CD4-positive, CD25-positive, alpha-beta regulatory T cell (primary cell): ENCODE data around the gene FBL. TPM values are rescaled to one million over a fixed set of nuclear protein-coding genes. Genes with fewer than 3 reads are reported as not detected.
"Not testable (repeated sequence)": the region's sequence is repeated elsewhere in the genome, so short reads cannot be mapped to it uniquely, and the experiment has no call there.

Source experiments
- ATAC-seq, 2 donors: fragments of 150-1000 bp; cut with Tn5 transposase; one replicate each; pipeline ENCODE4 v1.10.0; 2021; ENCODE audit warnings: low read depth in 2 of 2, moderate number of reproducible peaks in 2 of 2, moderate library complexity in 1 of 2
- DNase-seq, 3 donors: peaks; one replicate each; pipeline versions ENCODE4 v3.0.0 to v3.0.0-alpha.2; 2012 to 2022; ENCODE audit warnings: mixed read lengths in 1 of 3
- H3K27ac ChIP-seq: one replicate; pipeline ENCODE4 v1.7.0; 2013; ENCODE audit warnings: mild to moderate bottlenecking, low read length; ENCODE audit not compliant: insufficient read depth, poor library complexity, severe bottlenecking
- H3K27me3 ChIP-seq: one replicate; pipeline ENCODE4 v1.7.0; 2013; ENCODE audit warnings: low read length; ENCODE audit not compliant: control insufficient read depth, insufficient read depth
- H3K36me3 ChIP-seq: one replicate; pipeline ENCODE4 v1.7.0; 2013; ENCODE audit warnings: mild to moderate bottlenecking, low read length, moderate library complexity; ENCODE audit not compliant: control insufficient read depth, insufficient read depth
- H3K4me1 ChIP-seq: 2 replicates; pipeline ENCODE4 v1.7.0; 2013; ENCODE audit warnings: mild to moderate bottlenecking, low read length; ENCODE audit not compliant: insufficient read depth, control insufficient read depth, poor library complexity, severe bottlenecking
- H3K4me3 ChIP-seq: one replicate; pipeline ENCODE4 v1.7.0; 2013; ENCODE audit warnings: low read depth, mild to moderate bottlenecking, low read length, moderate library complexity
- H3K9me3 ChIP-seq, 2 experiments: 1 replicate in 1 of 2; 2 replicates in 1 of 2; pipeline ENCODE4 v1.7.0; 2013; ENCODE audit warnings: low read length in 2 of 2, mild to moderate bottlenecking in 1 of 2, moderate library complexity in 1 of 2; ENCODE audit not compliant: control insufficient read depth in 2 of 2
- H3K27ac Mint-ChIP-seq, 3 donors: one replicate each; pipeline ENCODE4 v1.8.0; 2020 to 2022; ENCODE audit warnings: mild to moderate bottlenecking in 3 of 3, mixed read lengths in 3 of 3, moderate library complexity in 2 of 3
- H3K27me3 Mint-ChIP-seq: one replicate; pipeline ENCODE4 v1.8.0; 2022; ENCODE audit warnings: mild to moderate bottlenecking, mixed read lengths
- H3K36me3 Mint-ChIP-seq: one replicate; pipeline ENCODE4 v1.8.0; 2020; ENCODE audit warnings: mixed read lengths
- H3K4me1 Mint-ChIP-seq, 4 donors: one replicate each; pipeline ENCODE4 v1.8.0; 2020 to 2022; ENCODE audit warnings: mixed read lengths in 4 of 4, mild to moderate bottlenecking in 1 of 4
- H3K4me3 Mint-ChIP-seq, 4 donors: one replicate each; pipeline ENCODE4 v1.8.0; 2020 to 2022; ENCODE audit warnings: mild to moderate bottlenecking in 4 of 4, mixed read lengths in 4 of 4, moderate library complexity in 3 of 4
- H3K9me3 Mint-ChIP-seq, 7 donors: one replicate each; pipeline ENCODE4 v1.8.0; 2020 to 2022; ENCODE audit warnings: mixed read lengths in 7 of 7, mild to moderate bottlenecking in 3 of 7, moderate library complexity in 2 of 7
- polyA plus RNA-seq, 4 donors: library from polyadenylated mRNA; unstranded; fragments of 300-500 nt; fragmentation: Illumina TruSeq; gene quantifications; one replicate each; pipeline ENCODE4 v1.2.3, GENCODE V29; 2021
- total RNA-seq: library from RNA; stranded (reverse); gene quantifications from one replicate; pipeline ENCODE4 v1.2.3, GENCODE V29; 2022

FBL gene
- total and polyA plus RNA-seq, 5 donors from 2014 or later, result 142 to 194 (median 183) TPM

GRCh38 chr19:39817888-39818561 is 28.2 kb downstream of the FBL start:
- Mint-ChIP-seq H3K27ac (peak overlapping the region in 1 of 3 donors; percentile 29), H3K9me3 (no peaks in the 10 kb centered on the region), H3K27me3 (no peaks in the 10 kb centered on the region), H3K4me1 (peaks cover 0 to 21% (median 10%) of the 10 kb centered on the region in 4 donors), H3K36me3 (peaks cover 35% of the 10 kb centered on the region), H3K4me3 (no peak overlapping the region)
- Histone ChIP-seq H3K36me3 (peaks cover 7% of the 10 kb centered on the region), H3K4me3 (no peak overlapping the region), H3K27me3 (no peaks in the 10 kb centered on the region), H3K9me3 (no peaks in the 10 kb centered on the region), H3K4me1 (no peaks in the 10 kb centered on the region), H3K27ac (no peak overlapping the region)
- DNase-seq, result no peak
- no peak for ATAC-seq

- Histone ChIP-seq H3K27me3 (no peaks in the 10 kb centered on the region), H3K36me3 (peaks cover 7% of the 10 kb centered on the region), H3K4me1 (no peaks in the 10 kb centered on the region), H3K4me3 (no peak overlapping the region), H3K27ac (no peak overlapping the region), H3K9me3 (no peaks in the 10 kb centered on the region)
- H3K36me3 Mint-ChIP-seq, result peaks cover 35% of the 10 kb centered on the region
- H3K9me3 Mint-ChIP-seq, result no peaks in the 10 kb centered on the region
- no peak overlapping the region for H3K4me3 Mint-ChIP-seq
- H3K27ac Mint-ChIP-seq, result no peak overlapping the region
- no peak for DNase-seq
- peaks cover 0 to 21% (median 10%) of the 10 kb centered on the region in 4 donors for H3K4me1 Mint-ChIP-seq
- ATAC-seq, result no peak
- H3K27me3 Mint-ChIP-seq, result no peaks in the 10 kb centered on the region
Measured at GRCh38 chr19:39816287-39817048, 29.7 kb downstream of the FBL start.

- Mint-ChIP-seq H3K27ac (no peak overlapping the region), H3K4me3 (no peak overlapping the region), H3K9me3 (peaks cover 0 to 1% (median 0%) of the 10 kb centered on the region in 7 donors), H3K4me1 (peaks cover 0 to 18% (median 8%) of the 10 kb centered on the region in 4 donors), H3K36me3 (peaks cover 28% of the 10 kb centered on the region), H3K27me3 (no peaks in the 10 kb centered on the region)
- H3K27me3 ChIP-seq, result no peaks in the 10 kb centered on the region
- H3K27ac ChIP-seq, result no peak overlapping the region
- H3K9me3 ChIP-seq, result no peaks in the 10 kb centered on the region
- H3K4me1 ChIP-seq, result no peaks in the 10 kb centered on the region
- H3K4me3 ChIP-seq, result no peak overlapping the region
- no peak for ATAC-seq
- H3K36me3 ChIP-seq, result peaks cover 7% of the 10 kb centered on the region
- no peak for DNase-seq
Measured at GRCh38 chr19:39814595-39814994, 31.6 kb downstream of the FBL start.

- not testable (repeated sequence) for H3K4me1 ChIP-seq, DNase-seq, H3K4me3 Mint-ChIP-seq, H3K9me3 Mint-ChIP-seq, H3K27ac ChIP-seq, H3K27me3 Mint-ChIP-seq, ATAC-seq, H3K36me3 ChIP-seq, H3K4me3 ChIP-seq, H3K9me3 ChIP-seq, H3K27ac Mint-ChIP-seq, H3K27me3 ChIP-seq
- peaks cover 24% of the 10 kb centered on the region for H3K36me3 Mint-ChIP-seq
- H3K4me1 Mint-ChIP-seq, result peaks cover 0 to 13% (median 6%) of the 10 kb centered on the region in 4 donors
Measured at GRCh38 chr19:39814111-39814510, 32.1 kb downstream of the FBL start.

- H3K27me3 Mint-ChIP-seq, result no peaks in the 10 kb centered on the region
- peak overlapping the region in 1 of 3 donors; percentile 52 for H3K27ac Mint-ChIP-seq
Measured at GRCh38 chr19:39813264-39813993, 32.8 kb downstream of the FBL start.

GRCh38 chr19:39811064-39811463 is 35.1 kb downstream of the FBL start:
- no peak overlapping the region for H3K27ac Mint-ChIP-seq
- H3K36me3 ChIP-seq, result peaks cover under 1% of the 10 kb centered on the region
- H3K9me3 Mint-ChIP-seq, result peaks cover 0 to 2% (median 0%) of the 10 kb centered on the region in 7 donors

More at GRCh38 chr19:39813264-39813993, 32.8 kb downstream of the FBL start:
- H3K27ac ChIP-seq, result no peak overlapping the region
- no peak overlapping the region for H3K4me3 Mint-ChIP-seq
- no peak overlapping the region for H3K4me3 ChIP-seq
- H3K9me3 Mint-ChIP-seq, result peaks cover 0 to 1% (median 0%) of the 10 kb centered on the region in 7 donors
- DNase-seq, result no peak
- peaks cover 20% of the 10 kb centered on the region for H3K36me3 Mint-ChIP-seq
- ATAC-seq, result no peak
- peaks cover 7% of the 10 kb centered on the region for H3K36me3 ChIP-seq
- H3K4me1 ChIP-seq, result no peaks in the 10 kb centered on the region
- peaks cover 0 to 8% (median 4%) of the 10 kb centered on the region in 4 donors for H3K4me1 Mint-ChIP-seq
- no peaks in the 10 kb centered on the region for H3K27me3 ChIP-seq
- no peaks in the 10 kb centered on the region for H3K9me3 ChIP-seq

GRCh38 chr19:39810424-39810823 is 35.8 kb downstream of the FBL start:
- ATAC-seq (no peak), DNase-seq (no peak)
- Histone ChIP-seq H3K27me3 (no peaks in the 10 kb centered on the region), H3K9me3 (no peaks in the 10 kb centered on the region), H3K4me1 (no peaks in the 10 kb centered on the region), H3K36me3 (no peaks in the 10 kb centered on the region), H3K27ac (no peak overlapping the region), H3K4me3 (no peak overlapping the region)
- Mint-ChIP-seq H3K27ac (no peak overlapping the region), H3K9me3 (peaks cover 0 to 2% (median 0%) of the 10 kb centered on the region in 7 donors), H3K36me3 (peaks cover 4% of the 10 kb centered on the region), H3K4me1 (peaks cover 0 to 4% (median under 1%) of the 10 kb centered on the region in 4 donors), H3K4me3 (no peak overlapping the region), H3K27me3 (no peaks in the 10 kb centered on the region)

More at GRCh38 chr19:39811064-39811463, 35.1 kb downstream of the FBL start:
- Mint-ChIP-seq H3K4me1 (peaks cover 0 to 4% (median 1%) of the 10 kb centered on the region in 4 donors), H3K4me3 (no peak overlapping the region), H3K36me3 (peaks cover 11% of the 10 kb centered on the region), H3K27me3 (no peaks in the 10 kb centered on the region)
- no peaks in the 10 kb centered on the region for H3K9me3 ChIP-seq
- ATAC-seq, result no peak
- H3K4me1 ChIP-seq, result no peaks in the 10 kb centered on the region
- H3K27me3 ChIP-seq, result no peaks in the 10 kb centered on the region
- no peak overlapping the region for H3K4me3 ChIP-seq
- no peak for DNase-seq
- H3K27ac ChIP-seq, result no peak overlapping the region
